GM21515 (cell line): ENCODE results near the gene DHRS7.
A peak's percentile ranks its signal among the peaks of the same experiment; 100 is the strongest.

Source experiments
- ATAC-seq: cut with Tn5 transposase; IDR thresholded peaks from one replicate; pipeline ENCODE4 v1.9.1; 2021; ENCODE audit not compliant: unreplicated experiment

Gene DHRS7

DNA sequence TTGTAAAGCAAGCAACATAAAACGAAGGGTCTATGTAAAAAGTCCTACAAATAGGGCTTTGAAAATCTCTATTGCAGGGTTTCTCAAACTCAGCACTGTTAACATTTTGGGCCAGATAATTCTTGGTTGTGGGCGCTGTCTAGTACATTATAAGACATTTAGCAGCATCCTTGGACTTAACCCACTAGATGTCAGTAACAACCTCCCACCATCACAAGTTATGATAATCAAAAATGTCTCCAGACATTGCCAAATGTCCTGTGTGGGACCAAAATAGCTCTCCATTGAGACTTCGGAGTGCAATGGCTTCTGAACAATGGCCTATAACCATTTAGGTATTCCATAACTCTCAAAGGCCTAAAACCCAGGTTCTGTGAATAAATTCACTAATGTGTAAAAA is 22.9 kb upstream of the DHRS7 start:
- no peak for ATAC-seq

DNA sequence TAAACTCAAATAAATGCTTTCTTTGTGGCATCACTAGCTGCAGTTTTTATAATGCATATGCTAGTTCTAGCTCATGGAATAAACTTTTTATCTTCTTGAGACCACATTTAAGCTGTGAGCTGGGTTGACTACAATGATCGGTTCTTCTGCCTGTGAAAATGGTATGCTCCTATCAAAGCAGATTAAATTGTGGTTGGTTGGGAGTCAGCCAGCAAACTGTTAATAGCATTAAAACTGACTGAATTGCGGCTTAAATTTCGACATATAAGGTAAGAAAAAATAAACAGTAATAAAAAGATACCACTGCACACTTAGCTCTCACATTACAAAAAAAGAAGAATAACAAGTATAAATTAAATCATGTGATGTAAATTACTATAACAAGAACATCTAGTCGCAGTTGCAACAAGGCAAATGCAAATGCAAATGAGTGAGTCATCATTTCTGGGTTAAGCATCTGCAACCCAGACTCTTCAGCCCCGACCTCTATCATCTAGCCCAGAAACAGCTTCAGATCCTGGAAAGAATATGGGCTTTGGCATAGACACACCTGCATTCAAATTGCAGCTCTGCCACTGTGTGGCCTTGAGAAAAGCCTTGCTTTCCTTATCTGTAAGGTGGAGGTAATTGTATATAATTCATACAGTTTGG is 19.8 kb upstream of the DHRS7 start:
- ATAC-seq = no peak

DNA sequence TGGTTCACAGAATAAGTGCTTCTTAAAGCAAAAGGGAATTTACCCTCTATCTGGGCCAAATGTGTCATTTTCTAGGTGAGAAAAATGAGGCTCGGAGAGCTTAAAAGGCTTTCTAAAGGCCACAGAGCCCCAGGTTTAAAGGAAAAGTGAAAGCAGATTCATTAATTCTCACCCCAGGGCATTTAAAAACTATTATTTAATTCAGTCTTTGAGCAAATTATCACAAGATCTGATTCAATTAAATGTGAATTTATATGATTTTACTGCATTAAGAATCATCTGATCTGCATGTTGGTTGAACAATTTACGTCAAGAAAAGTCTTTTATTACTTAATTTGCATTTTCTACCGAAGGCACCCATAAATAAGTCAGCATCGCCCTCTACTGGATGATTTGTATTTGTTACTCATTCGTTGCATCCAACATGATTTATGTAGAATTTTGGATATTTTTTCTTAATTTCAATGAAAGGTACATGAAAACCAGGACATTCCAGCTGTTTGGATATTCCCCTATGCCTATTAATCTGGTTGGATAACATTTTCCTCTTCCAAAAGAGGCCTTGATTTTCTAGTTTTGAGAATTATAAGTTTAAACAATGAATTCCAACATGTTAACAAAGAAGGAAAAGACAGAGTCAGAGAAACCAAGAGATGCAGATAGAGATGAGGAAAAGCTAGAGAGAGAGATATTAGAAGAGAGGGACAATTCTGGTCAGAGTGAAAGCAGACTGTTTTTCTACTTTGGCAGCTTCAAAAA is 19.1 kb upstream of the DHRS7 start:
- ATAC-seq = peak; percentile 46

DNA sequence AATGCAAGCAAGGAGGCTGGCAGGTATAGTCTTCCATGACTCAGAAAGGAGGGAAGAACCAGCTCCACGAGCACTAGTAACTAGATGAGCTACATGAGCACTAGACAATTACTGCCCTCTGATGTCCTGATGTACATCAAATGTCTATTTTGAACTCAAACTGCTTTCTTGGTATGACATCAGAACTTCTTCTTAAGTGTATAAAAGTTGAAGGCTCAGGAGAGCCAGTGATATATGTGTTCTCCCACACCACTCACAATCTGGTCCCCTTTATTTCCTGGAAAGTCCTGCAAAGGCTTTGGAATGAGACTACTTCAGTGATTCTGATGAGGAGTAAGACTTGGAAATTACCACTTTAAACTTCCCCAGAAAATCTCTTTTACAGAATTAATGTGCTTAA is 18.5 kb upstream of the DHRS7 start:
- peak; percentile 48 for ATAC-seq

DNA sequence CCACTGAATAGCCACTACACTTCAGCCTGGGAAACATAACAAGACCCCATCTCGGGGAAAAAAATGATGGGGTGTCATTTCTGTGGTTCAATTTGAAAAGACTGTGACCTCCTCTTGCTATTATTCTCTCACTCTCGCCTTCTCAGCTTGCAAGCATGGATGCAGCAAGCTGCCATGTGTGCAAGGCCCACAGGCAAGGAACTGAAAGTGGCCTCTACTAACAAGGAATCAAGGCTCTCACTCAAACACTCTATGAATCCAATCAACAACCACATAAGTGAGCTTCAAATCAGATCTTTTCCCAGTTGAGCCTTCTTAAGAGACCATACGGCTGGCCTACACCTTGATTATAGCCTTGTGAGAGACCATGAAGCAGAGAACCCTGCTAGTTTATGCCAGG is 17.9 kb upstream of the DHRS7 start:
- ATAC-seq = peak; percentile 33

DNA sequence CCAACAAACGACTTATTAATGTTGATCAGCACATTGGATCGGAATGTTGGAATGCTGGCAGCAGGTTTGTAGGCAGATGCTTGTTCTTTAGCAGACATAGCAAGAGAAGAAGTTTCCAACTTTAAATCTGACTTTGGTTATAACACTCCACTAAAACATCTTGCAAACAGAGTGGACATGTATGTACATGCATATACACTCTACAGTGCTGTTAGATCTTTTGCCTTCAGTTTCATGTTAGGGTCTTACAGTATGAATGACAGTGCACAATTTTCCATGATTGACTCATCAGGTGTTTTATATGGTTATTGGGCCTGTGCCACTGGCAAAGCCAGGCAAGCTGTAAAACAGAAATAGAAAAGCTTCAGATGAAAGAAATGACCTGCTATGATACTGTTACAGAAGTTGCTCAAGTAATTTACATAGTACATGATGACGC is 14.3 kb upstream of the DHRS7 start:
- ATAC-seq = no peak

DNA sequence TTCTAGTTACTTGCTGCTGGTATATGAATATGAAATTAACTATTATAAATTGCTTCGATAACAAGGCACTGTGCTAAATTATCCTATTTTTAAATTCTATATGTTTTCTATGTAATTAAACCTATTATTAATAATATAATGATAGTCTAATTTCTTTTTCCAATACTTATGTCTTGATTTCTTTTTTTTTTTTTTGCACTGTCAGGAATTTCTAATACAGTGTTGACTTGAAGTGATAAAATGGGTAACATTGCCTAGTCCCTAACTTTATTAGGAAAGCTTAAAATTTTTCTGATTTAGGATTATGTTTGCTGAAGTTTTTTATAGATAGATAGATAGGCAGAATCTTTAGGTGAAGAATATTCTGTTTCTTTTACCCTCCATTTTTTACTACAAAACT is 13.6 kb upstream of the DHRS7 start:
- ATAC-seq = no peak

DNA sequence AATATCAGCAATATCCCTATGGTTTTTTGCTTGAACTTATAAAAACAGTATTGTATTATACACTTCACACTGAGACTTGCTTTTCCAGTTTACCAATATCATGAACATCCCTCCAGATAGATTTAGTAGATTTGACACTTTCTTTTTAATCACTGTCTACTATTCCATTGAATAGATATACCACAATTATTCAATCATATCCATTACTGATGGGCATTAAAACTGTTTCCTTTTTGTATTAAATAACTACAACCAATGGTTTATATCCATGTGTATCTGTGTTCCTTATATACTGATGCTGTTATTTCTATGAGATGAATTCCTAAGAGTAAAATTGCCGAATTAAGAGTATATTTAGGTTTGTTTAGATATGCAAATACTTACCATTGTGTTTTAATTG is 13.0 kb upstream of the DHRS7 start:
- no peak for ATAC-seq

DNA sequence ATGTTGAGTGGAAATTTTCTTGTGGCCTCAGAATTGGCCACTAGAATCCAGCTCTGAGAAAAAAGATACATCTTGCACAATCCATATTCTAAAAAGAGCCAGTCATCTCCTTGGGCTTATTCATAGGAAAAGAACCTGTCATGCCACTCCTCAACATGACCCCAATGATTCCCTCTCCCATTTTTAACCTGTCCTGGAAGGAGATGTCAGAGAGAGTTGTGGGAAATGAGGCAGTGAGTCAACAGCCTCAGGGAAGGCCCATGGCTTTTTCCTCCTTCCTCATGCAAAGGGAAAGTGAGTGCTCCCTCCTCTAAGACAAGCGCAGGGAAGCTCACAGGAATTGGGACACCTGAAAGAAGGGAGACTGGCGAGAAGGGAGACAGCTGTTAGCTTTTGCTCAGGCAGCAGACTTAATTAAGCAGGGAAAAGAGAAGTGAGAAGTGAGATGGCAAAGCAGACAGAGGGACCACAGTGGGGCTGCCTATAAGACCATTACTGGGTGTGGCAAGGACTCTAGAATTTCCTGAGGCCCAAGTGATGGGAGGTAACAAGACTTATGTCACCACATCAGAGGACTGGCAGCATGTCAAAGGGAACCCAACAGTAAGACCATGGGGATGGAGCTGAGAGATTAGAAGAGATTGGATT is 10.2 kb upstream of the DHRS7 start:
- no peak for ATAC-seq

DNA sequence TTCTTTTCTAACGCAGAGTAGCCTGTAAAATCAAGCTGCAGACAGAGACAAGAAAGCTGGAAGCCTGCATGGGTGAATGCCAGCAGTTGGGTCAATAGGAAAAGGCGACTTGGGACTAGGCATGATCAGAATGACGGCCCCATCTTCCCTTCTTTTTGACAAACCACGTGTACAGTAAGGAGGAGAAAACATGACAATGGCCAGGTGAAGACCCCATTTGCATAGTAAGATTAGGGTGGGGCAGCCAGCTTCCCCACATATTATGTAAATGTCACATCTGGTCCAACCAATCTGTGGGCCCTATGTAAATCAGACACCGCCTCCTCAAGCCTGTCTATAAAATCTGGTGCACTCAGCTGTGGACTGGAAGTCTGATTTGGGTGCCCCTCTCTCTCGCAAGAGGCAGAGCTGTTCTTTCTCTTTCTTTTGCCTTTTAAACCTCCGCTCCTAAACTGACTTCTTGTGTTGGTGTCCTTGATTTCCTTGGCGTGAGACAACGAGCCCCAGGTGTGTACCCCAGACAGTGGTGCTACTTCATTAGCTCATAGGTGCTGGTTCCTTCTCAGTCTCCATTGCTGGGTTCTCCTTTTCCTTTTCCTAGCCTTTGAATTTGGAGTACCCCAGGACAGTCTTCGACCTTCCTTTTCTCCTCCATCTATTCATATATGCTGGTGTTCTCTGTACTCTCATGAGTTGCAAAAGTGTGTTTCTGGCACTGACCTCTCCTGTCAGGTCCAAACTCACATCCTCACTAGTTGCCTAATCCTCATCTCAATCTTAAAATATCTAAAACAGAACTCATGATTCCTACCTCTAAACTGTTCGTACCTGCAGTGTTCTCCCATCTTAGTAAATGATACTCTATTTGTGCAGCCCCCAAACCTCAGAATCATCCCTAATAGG is 9.4 kb upstream of the DHRS7 start:
- no peak for ATAC-seq

DNA sequence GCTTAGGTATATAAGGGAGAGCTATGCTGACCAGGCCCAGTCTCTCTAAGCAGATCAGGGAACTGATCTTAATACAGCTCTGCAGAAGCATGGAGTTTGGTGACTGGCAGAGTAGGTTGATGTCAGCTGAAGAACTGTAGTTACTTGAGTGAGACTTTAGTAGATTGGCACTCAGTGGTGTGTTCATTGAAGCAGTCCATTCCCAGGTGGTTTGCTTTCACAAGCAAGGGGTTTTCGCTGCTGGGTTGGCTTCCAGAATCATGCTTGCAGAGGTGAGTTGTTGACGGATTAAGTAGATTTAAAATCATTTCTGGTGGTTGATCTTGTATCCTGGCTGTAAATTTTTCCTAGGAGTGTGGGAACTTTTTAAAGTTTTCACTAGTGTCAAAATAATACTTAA is 6.5 kb upstream of the DHRS7 start:
- no peak for ATAC-seq

DNA sequence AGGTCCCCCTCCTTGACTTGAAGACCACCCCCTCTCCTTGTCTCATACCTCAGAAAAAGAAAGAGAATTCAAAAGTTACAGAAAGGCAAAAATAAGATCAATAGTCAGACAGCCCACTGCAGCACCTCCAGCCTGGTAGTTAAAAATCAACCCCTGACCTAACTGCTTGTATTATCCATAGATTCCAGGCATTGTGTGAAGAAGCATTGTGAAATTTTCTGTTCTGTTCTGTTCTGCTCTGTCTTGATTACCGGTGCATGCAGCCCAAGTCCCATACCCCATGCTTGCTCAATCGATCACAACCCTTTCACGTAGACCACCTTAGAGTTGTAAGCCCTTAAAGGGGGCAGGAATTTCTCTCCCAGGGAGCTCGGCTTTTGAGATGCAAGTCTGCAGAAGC is 5.8 kb upstream of the DHRS7 start:
- no peak for ATAC-seq

DNA sequence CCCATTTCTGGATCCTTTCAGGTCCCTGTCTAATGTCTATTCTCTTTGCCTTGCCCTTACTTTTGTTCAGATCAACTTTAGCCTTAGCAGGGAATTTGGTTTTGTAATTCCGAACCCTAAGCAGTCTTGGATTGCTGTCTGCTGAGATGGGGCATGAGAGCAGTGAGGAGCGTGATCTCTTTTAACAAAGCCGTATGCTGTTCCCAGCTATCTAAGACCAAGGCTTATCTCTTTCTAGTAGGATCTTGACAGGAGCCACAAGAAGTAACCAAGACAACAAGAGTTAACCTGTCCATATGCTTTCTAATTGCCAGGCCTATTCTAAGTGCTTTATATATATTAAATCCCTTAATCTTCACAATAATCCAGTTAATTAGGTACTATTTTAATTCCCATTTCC is 4.5 kb upstream of the DHRS7 start:
- ATAC-seq = no peak

DNA sequence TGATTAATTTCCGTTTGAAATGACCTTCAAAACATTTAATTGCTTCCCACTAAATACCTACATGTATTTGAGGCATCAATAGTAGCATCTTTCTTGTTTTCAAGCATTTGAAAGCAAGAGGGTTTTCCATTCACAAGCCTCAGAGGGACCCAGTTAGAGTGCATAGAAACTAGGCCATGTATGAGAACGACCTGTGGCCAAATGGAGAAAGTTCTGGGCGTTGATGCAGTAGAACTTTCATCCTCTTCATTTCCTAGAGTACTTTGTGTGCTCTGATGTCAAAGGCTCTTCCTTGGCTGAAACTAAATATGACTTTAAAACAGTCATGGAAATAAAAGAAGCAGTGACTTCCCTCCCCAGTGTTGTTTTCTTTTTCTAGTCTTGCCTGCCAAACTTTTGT is 944 bp upstream of the DHRS7 start:
- ATAC-seq = no peak

DNA sequence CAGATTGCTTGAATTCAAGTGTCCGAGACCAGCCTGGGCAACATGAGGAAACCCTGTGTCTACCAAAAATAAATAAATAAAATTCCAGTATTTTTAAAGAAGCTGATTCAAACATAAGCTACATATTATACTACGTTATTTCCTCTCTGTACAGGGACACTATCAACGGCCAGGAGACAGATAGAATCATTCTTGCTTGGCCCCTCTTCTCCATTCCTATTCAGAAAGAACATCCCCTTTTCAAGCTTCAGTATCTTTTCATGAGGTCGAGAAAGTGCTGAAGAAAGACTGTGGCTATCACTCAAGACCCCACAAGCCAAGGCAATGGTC is 314 bp upstream of the DHRS7 start:
- peak; percentile 11 for ATAC-seq

DNA sequence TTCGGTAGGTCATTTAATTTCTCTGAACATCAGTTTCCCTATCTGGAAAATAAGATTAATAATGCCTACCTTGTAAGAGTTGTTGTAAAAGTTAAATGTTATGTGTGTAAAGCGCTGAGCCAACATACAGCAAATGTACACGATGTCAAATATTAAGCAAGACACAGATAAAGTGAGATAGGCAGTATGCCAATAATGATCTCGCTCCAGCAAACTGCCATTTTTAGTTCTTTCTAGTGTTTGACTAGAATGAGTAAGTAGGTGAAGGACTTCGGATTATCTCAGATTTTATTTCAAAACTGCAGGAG is 840 bp downstream of the DHRS7 start:
- ATAC-seq = no peak

DNA sequence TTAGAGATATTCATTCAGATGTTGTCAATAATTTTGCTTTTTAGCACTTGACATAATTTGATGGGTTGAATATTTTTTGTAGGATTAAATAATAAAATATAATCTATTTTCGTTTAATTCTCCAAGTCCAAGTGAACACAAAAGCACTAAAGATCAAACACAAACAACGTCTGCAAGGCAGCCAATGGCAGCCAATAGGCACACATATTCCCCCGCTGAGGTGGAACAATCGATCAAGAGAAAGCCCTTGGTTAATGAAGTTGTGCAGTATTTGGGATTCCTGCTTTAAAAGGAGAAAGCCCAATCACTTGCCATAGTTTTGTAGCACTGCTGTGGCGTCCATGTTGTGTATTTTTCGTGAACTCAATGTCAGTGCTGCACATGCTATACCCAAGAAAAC is 1.5 kb downstream of the DHRS7 start:
- no peak for ATAC-seq

DNA sequence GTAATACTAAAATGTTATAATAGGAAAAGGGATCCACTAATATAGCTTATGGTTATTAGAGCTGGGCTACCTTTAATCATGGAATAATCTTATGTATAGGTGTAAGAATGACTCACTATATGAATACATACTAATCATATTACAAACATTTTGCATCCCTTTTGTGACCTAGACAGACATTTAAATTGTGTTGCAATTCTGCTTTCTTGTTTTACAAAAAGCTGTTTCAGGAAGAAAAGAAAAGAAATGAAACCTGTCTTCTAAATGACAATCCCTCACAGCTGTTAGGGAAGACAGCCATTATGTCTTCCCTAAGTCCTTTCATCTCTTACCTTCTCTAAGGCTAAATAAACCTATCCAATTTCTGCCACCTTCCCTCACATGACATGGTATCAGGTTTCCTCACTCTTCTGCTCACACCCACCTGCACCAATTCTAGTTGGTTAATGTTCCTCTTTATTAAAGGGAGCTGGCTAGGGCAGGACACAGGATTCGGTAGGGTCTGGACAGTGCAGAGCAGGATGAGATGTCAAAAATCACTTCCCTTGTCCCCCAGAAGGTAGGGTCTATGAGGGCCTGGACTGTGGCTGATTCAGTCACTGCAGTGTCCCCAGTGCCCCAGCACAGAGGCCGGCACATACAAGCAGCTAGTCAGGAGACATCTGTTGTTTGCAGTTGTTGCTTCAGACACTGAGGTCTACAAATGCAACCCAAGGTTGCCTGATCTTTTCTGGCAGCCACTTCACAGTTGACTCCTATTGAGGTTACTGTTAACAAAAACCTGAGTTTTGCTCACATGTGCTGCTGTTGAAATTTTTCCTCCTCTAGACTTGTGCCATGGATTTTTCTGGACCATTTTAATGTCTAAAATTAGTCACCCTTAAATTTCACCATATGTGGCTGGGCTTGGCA is 3.7 kb downstream of the DHRS7 start:
- no peak for ATAC-seq

DNA sequence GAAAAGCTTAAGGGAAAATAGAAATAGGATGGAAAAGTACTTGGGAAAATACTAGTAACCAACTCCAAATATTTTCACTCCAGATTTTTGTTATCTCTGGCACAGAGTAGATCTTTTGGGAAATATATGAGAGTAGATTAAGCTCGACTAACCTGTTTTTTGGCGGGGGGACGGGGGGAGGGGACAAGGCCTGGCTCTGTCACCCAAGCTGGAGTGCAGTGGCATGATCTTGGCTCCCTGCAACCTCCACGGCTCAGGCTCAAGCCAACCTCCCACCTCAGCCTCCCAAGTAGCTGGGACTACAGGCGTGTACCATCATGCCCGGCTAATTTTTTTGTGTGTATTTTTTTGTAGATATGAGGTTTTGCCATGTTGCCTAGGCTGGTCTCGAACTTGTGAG is 4.8 kb downstream of the DHRS7 start:
- ATAC-seq = no peak

DNA sequence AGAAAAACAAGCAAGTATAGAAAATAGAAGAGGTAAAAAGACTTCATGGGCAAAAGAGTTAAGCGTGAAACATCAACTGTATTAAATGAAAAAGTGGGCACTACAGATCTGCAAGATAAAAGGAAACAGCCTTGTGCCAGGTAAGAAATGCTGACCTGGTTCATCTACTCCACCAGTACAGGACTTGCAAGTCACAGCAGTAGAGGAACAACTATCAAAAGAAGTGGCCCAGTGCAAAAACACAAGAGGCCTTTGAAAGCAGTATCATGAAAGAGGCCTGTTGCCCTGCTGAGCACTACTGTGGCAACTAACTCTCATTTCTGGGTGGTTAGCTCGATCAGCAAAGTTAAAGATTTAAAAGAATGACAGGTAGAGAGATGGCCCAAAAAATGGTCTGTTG is 10.5 kb downstream of the DHRS7 start:
- no peak for ATAC-seq

DNA sequence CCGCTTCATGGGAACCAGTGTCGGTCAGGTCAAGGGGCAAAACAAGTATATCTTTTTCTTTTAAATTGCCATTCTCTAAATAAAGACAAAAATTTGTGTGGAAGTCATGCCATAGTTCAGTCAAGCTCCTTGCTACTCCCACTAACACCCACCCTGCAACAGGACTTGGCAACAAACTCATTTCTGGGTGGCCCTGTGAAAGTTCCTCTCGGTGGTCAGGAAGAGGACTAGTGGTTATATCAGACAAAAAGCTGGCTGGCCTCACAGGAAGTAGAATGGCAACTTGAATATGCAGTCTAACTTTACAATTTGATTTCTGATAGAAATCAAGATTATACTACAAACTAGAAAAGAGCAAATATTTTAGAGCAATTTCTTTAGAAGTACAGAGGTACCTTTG is 11.2 kb downstream of the DHRS7 start:
- ATAC-seq = no peak
